HEK293 (cell line): Measurements from ENCODE around the gene PEX26.

Experiments
- CTCF ChIA-PET: fragments of 350-600 bp; formaldehyde crosslinking; extraction: SDS; loops from one replicate; lab custom pipeline; 2021; ENCODE audit warnings: antibody characterized with exemption; lab: Yijun Ruan, JAX
- POLR2A ChIA-PET: fragments of 300-600 bp; formaldehyde crosslinking; extraction: SDS; loops from one replicate; lab custom pipeline; 2020; ENCODE audit warnings: antibody characterized with exemption, inconsistent platforms; lab: Yijun Ruan, JAX
- H3K27ac ChIP-seq: fragments of 200-500 bp; sonication (Bioruptor generic); 2 replicates; pipeline ENCODE4 v1.5.1; 2014; ENCODE audit warnings: low read depth, low read length, control low read depth, inconsistent platforms; ENCODE audit errors: extremely low read depth
- H3K36me3 ChIP-seq, 2 experiments: fragments of 200-500 bp in 1 of 2; sonication (Bioruptor generic) in 1 of 2; 1 replicate in 1 of 2; 2 replicates in 1 of 2; pipeline ENCODE4 v1.5.1; 2014 to 2017; ENCODE audit warnings: inconsistent platforms in 2 of 2, low read length in 2 of 2; ENCODE audit not compliant: control insufficient read depth in 2 of 2, insufficient read depth in 1 of 2
- H3K4me1 ChIP-seq: fragments of 200-500 bp; sonication (Bioruptor generic); 2 replicates; pipeline ENCODE4 v1.5.1; 2014; ENCODE audit warnings: mild to moderate bottlenecking, low read length, inconsistent platforms; ENCODE audit not compliant: control insufficient read depth, insufficient read depth
- H3K4me3 ChIP-seq: 2 replicates; pipeline ENCODE4 v1.5.1; 2011; ENCODE audit warnings: low read depth, mild to moderate bottlenecking, control low read depth, low read length, moderate library complexity
- H3K9me3 ChIP-seq: fragments of 200-500 bp; sonication (Bioruptor generic); 2 replicates; pipeline ENCODE4 v1.5.1; 2014; ENCODE audit warnings: low read depth, low read length, inconsistent platforms; ENCODE audit not compliant: control insufficient read depth, insufficient read depth
- MZF1 ChIP-seq: fragments of 450-650 bp; formaldehyde crosslinking; IDR thresholded peaks from 2 replicates; pipeline ENCODE4 v1.5.1; 2017; ENCODE audit warnings: missing biosample characterization, missing genetic modification characterization, borderline replicate concordance
- PRDM4 ChIP-seq: fragments of 450-650 bp; formaldehyde crosslinking; IDR thresholded peaks from 2 replicates; pipeline ENCODE4 v1.5.1; 2017; ENCODE audit warnings: missing biosample characterization, missing genetic modification characterization
- REST ChIP-seq: fragments of 450-650 bp; formaldehyde crosslinking; IDR thresholded peaks from 2 replicates; pipeline ENCODE4 v1.5.1; 2016; ENCODE audit warnings: missing biosample characterization, missing genetic modification characterization
- SP2 ChIP-seq: fragments of 450-650 bp; formaldehyde crosslinking; IDR thresholded peaks from 2 replicates; pipeline ENCODE4 v1.5.1; 2016; ENCODE audit warnings: missing biosample characterization, missing genetic modification characterization
- ZNF16 ChIP-seq: fragments of 450-650 bp; formaldehyde crosslinking; IDR thresholded peaks from 2 replicates; pipeline ENCODE4 v1.5.1; 2016; ENCODE audit warnings: low read depth, missing biosample characterization, missing genetic modification characterization
- ZNF18 ChIP-seq: fragments of 450-650 bp; formaldehyde crosslinking; IDR thresholded peaks from 2 replicates; pipeline ENCODE4 v1.5.1; 2016; ENCODE audit warnings: missing biosample characterization, missing genetic modification characterization
- ZNF280C ChIP-seq: fragments of 450-650 bp; formaldehyde crosslinking; IDR thresholded peaks from 2 replicates; pipeline ENCODE4 v1.5.1; 2016; ENCODE audit warnings: missing biosample characterization, missing genetic modification characterization
- ZNF423 ChIP-seq: fragments of 450-650 bp; formaldehyde crosslinking; IDR thresholded peaks from 2 replicates; pipeline ENCODE4 v1.5.1; 2016; ENCODE audit warnings: missing biosample characterization, missing genetic modification characterization
- ZNF433 ChIP-seq: fragments of 450-650 bp; formaldehyde crosslinking; IDR thresholded peaks from 2 replicates; pipeline ENCODE4 v1.5.1; 2016; ENCODE audit warnings: missing biosample characterization, missing genetic modification characterization, low read depth
- ZNF518A ChIP-seq: fragments of 450-650 bp; formaldehyde crosslinking; conservative IDR thresholded peaks from 2 replicates; pipeline ENCODE4 v1.5.1; 2016; ENCODE audit warnings: low read depth, missing biosample characterization, missing genetic modification characterization
- ZNF585B ChIP-seq: fragments of 450-650 bp; formaldehyde crosslinking; IDR thresholded peaks from 2 replicates; pipeline ENCODE4 v1.5.1; 2016; ENCODE audit warnings: missing biosample characterization, missing genetic modification characterization
- ZNF639 ChIP-seq: fragments of 450-650 bp; formaldehyde crosslinking; IDR thresholded peaks from 2 replicates; pipeline ENCODE4 v1.5.1; 2016; ENCODE audit warnings: missing biosample characterization, missing genetic modification characterization
- ZNF843 ChIP-seq: fragments of 450-650 bp; formaldehyde crosslinking; IDR thresholded peaks from 2 replicates; pipeline ENCODE4 v1.5.1; 2016; ENCODE audit warnings: missing biosample characterization, missing genetic modification characterization
- ZSCAN18 ChIP-seq: fragments of 450-650 bp; formaldehyde crosslinking; IDR thresholded peaks from 2 replicates; pipeline ENCODE4 v1.5.1; 2016; ENCODE audit warnings: missing biosample characterization, missing genetic modification characterization
- ZSCAN30 ChIP-seq: fragments of 450-650 bp; IDR thresholded peaks from 2 replicates; pipeline ENCODE4 v1.5.1; 2018; ENCODE audit warnings: missing biosample characterization, mild to moderate bottlenecking, missing genetic modification characterization, moderate library complexity

PEX26 gene

GRCh38 chr22:18031695-18032454, 45.9 kb upstream of the PEX26 start (continued):
- no peak for TF ChIP-seq ZNF518A (tag by site-specific recombination)
- no peak for TF ChIP-seq SP2 (tag by site-specific recombination)
- no peak for TF ChIP-seq ZNF423 (tag by site-specific recombination)
- TF ChIP-seq ZNF843 (tag by site-specific recombination): no peak

GRCh38 chr22:18032455-18033101, 45.2 kb upstream of the PEX26 start:
- no peaks in the 10 kb centered on the region for H3K36me3 ChIP-seq
- no peak overlapping the region for H3K4me3 ChIP-seq
- no peaks in the 10 kb centered on the region for H3K9me3 ChIP-seq
- H3K4me1 ChIP-seq: peaks cover 3% of the 10 kb centered on the region; the same call in 1 of the 2 replicates
- POLR2A ChIA-PET: no interaction called here
- H3K27ac ChIP-seq: no peak overlapping the region
- CTCF ChIA-PET: interaction anchor here (0.6 to 2.5 kb wide), 7 partner anchors 8 to 290 kb away, joined by 3 to 10 read pairs (median 4); partner anchors contain the start of gene MICAL3
- TF ChIP-seq ZSCAN30 (tag by site-specific recombination) (no peak), ZNF18 (tag by site-specific recombination) (no peak), ZNF280C (tag by site-specific recombination) (no peak), ZNF639 (tag by site-specific recombination) (no peak), ZSCAN18 (tag by site-specific recombination) (no peak), ZNF433 (no peak), ZNF16 (tag by site-specific recombination) (no peak), MZF1 (tag by site-specific recombination) (no peak), REST (no peak), PRDM4 (tag by site-specific recombination) (no peak), ZNF585B (tag by site-specific recombination) (no peak)
